ENCODE measurements around the gene C1orf226.

DNA sequence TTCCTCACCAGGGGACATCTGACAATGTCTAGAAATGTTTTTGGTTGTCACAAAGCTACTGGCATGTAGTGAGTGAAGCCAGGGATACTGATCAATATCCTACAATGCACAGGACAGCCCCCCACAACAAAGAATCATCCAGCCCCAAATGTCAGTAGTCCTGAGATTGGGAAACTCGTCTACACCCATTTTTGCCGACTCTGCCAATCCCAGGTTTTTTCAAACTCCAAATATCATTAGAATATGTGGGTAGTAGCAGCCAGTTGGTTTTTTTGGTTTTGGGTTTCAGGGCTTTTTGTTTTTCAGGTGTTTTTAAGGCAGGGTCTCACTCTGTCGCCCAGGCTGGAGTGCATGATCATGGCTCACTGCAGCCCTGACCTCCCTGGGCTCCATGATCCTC is 10.8 kb upstream of the C1orf226 start:
- TF ChIP-seq CTCF (IDR thresholded peaks at IDR 0.05; ENCODE audit: borderline replicate concordance, extremely low read depth, low read length, poor library complexity, severe bottlenecking) (no peak), EZH2 (IDR thresholded peaks at IDR 0.05; ENCODE audit: borderline replicate concordance, low read depth, low read length, severe bottlenecking) (no peak)
